Tibial nerve (tissue), 3 donors: ENCODE measurements around the gene GRB10.

Source experiments
- EP300 ChIP-seq, 2 donors: sonication (generic); formaldehyde crosslinking; IDR thresholded peaks; one replicate each; pipeline ENCODE4 v1.6.1; 2017; ENCODE audit warnings: antibody characterized with exemption in 2 of 2, mild to moderate bottlenecking in 1 of 2
- POLR2A ChIP-seq, 2 donors: fragments of 450-650 bp; IDR thresholded peaks; one replicate each; pipeline ENCODE4 v1.6.1; 2017; ENCODE audit warnings: antibody characterized with exemption in 2 of 2, mild to moderate bottlenecking in 2 of 2, moderate library complexity in 2 of 2

DNA sequence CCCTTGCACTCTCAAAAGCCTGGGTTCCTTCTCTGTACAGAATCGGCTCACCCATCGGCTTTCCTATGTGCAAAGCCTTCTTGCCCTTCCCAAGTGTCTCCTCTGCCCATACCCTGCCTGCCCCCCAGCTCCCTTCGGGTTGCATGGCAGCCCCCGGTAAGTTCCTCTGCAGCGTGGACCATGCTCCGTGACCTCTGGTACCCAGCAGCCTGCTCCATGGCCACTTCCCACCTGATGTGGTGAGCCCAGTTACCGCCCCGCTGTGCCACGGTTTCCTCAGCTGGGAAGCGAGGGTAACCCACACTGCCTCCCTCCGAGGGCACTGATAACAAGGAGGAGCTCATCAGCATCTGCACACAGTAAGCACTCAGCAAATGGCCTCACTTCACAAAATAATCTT lies 110.7 kb downstream of the GRB10 start:
- TF ChIP-seq POLR2A (IDR thresholded peaks at IDR 0.05) (no peak), EP300 (IDR thresholded peaks at IDR 0.05) (no peak)
